GM21786 (cell line): ENCODE measurements around the gene VMP1.
"Not testable (repeated sequence)": the region's sequence is repeated elsewhere in the genome, so short reads cannot be mapped to it uniquely, and the experiment has no call there.

Source experiments
- ATAC-seq: cut with Tn5 transposase; IDR thresholded peaks from one replicate; pipeline ENCODE4 v1.9.1; 2021; ENCODE audit not compliant: unreplicated experiment

The VMP1 gene

DNA sequence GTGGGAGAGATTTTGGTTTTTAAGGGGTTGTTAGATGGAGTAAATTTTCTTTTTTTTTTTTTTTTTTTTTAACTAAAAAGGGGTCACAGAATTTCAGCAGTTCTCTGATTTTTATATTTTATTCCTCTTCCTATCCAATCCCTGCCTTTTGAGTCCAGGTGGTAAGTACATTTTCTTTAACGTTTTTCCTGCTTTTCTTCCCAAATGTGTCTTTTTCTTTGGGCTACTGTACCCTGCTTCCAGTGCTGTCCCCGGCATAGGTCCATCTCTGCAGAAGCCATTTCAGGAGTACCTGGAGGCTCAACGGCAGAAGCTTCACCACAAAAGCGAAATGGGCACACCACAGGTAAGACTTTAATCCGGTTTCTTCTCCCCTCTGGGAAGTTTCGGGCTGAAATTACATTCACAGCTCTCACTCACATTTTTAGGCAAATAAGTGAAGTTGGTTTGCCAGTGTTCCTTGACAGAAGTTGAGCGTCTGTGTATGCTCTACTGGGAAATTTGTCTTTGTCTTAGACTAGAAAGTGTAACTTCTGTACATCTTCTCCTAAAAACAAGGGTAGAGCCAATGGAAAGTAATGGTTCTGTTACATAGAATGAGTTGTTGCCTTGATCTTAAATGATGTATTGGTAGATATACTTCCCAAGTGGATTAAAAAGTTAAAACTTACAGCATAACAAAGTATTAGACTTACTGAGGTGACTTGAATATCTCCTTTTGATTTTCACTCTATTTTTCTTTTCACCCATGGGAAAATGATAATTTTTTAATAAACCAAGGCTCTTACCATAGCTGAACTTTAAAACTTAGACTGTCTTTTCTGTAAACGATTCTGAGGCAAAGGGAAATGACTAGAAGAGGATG, 130.8 kb downstream of the VMP1 start:
- no peak for ATAC-seq

GRCh38 chr17:59839651-59840328, 132.3 kb downstream of the VMP1 start:
- no peak for ATAC-seq

- no peak for ATAC-seq
These were observed 133.1 kb downstream of the VMP1 start for GRCh38 chr17:59840329-59841090.

- not testable (repeated sequence) for ATAC-seq
These were observed 133.8 kb downstream of the VMP1 start for GRCh38 chr17:59841091-59841881.

GRCh38 chr17:59841882-59842263, 134.4 kb downstream of the VMP1 start:
- not testable (repeated sequence) for ATAC-seq

GRCh38 chr17:59842901-59843652, 135.6 kb downstream of the VMP1 start:
- ATAC-seq: peak; percentile 35

- no peak for ATAC-seq
These were observed 137.6 kb downstream of the VMP1 start for GRCh38 chr17:59844884-59845594.

DNA sequence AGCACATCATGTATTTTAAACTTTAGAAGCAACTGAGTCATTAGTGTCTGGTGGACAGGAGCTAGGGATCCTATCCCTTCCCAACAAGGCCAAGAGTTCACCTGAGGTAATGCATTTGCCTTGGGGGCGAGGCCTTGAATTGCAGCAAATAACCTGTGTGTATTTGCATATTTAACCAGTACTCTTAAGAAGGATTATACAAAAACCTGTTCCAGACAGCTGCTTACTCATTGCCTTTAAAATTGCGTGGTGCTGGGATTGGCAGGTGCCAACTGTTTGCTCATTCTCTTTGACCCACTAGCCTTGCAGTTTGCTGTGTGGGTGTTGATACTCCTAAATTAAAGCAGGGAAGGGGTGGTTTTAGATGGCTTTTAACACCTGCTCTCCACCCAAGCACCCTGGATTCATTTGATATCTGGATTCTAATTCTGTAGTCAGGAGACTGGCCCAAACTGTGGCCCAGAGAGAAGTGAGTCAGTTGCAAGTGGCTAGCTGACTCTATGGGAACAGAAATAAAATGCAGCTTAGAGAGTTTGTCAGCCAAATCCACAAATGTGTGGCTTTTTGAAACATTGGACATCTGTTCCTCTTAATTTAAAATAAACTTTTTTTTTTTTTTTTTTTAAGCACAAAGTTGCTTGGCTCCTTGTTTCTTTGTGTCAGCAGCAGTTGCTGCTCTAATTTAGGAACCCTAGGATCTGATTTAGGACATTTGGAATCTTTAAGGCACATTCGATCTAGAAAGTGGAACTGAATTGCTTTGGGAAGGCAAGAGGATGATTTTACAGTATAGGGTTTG, 138.3 kb downstream of the VMP1 start:
- ATAC-seq: no peak

GRCh38 chr17:59846394-59847165, 139.1 kb downstream of the VMP1 start:
- ATAC-seq: peak; percentile 41

- ATAC-seq: no peak
These were observed 140.9 kb downstream of the VMP1 start for GRCh38 chr17:59848385-59848668.

DNA sequence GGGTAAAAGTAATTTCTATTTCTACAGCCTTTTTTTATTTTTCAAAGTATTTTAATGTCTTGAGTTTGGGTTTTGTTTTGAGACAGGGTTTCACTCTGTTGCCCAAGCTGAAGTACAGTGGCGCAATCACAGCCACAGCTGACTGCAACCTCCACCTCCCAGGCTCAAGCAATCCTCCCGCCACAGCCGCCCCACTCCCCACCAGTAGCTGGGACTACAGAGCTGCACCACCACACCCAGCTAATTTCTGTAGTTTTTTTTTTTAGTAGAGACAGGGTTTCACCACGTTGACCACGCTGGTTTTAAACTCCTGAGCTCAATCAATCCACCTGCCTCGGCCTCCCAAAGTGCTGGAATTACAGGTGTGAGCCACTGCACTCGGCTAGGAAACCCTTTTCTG, 141.3 kb downstream of the VMP1 start:
- peak; percentile 39 for ATAC-seq

DNA sequence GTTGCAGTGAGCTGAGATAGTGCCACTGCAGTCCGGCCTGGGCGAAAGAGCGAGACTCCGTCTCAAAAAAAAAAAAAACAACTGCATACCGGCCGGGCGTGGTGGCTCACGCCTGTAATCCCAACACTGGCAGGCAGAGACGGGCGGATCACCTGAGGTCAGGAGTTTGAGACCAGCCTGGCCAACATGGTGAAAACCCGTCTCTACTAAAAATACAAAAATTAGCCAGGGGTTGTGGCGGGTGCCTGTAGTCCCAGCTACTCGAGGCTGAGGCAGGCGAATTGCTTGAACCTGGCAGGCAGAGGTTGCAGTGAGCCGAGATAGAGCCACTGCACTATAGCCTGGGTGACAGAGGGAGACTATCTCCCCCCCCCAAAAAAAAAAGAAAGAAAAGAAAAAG, 142.9 kb downstream of the VMP1 start:
- not testable (repeated sequence) for ATAC-seq

DNA sequence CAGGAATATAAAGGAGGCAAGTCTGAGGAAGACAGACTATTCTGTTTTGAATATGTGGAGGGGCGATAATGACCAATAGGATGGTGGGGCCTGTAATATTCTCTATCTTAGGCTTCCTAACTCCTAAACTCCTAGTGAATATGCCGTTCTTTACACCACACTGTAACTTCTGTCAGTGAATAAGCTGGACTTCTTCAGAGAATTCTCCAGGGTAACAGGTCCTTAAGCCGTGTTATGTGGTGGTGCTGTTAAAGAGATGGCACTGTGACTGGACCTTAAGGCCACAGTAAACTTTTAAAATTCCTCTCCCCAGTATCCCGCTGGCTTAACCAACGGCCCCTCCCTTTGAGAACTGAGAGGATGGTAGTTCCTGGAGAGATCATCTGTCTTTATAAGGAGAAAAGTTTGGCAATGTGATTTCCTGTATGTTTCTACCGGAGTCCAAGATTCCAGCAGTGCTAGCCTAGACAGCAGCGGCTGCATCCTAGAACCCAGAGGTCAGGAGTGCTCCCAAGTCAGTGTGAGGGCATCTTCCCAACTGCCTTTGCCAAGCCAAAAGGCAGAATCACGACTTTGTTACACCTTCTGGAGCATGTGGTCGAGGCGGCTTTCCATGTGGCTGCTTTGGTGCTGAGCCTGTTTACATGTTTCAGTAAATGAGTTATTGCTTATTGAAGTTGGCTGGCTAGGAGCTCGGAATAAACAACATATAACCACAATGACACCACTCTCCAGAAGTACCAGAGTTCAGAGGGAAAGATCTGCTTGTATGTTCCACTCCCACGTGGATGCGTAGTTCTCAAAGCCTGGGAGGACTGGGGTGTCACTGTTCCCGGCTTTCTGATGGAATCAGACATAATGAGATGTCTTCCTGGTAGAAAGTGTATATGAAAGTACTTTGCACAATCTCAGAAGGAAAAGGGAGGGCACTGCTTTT, 144.3 kb downstream of the VMP1 start:
- no peak for ATAC-seq

DNA sequence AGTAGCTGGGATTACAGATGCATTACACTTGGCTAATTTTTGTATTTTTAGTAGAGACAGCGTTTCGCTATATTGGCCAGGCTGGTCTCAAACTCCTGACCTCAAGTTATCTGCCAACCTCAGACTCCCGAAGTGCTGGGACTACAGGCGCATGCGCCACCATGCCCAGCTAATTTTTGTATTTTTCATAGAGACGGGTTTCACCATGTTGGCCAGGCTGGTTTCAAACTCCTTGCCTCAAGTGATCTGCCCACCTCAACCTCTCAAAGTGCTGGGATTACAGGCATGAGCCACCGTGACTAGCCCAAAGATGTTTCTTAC, 145.4 kb downstream of the VMP1 start:
- ATAC-seq: not testable (repeated sequence)

- no peak for ATAC-seq
These were observed 145.9 kb downstream of the VMP1 start for GRCh38 chr17:59853168-59853918.

DNA sequence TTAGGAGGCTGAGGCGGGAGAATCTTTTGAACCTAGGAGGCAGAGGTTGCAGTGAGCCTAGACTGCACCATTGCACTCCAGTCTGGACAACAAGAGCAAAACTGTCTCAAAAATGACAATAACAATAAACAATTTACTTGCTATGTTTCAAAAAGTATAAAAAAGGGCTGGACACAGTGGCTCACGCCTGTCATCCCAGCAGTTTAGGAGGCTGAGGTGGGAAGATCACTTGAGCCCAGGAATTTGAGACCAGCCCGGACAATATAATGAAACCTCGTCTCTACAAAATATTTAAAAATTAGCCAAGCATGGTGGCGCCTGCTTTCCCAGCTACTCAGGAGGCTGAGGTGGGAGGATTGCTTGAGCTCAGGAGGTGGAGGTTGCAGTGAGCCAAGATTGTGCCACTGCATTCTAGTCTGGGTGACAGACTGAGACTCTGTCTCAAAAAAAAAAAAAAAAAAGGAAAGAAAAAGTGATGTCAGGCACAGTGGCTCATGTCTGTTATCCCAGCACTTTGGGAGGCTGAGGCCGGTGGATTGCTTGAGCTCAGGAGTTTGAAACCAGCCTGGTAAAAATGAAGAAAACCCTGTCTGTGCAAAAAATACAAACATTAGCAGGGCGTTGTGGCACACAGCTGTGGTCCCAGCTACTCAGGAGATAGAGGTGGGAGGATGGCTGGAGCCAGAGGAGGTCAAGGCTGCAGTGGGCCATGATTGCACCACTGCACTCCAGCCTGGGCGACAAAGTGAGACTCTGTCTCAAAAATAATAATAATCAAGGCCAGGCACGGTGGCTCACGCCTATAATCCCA, 146.7 kb downstream of the VMP1 start:
- ATAC-seq: not testable (repeated sequence)
